CD4-positive, alpha-beta T cell treated with Interleukin-17A for 1 hour (primary cell): ENCODE data around the gene BIRC7.

Source experiments
- DNase-seq: peaks from one replicate; pipeline ENCODE4 v3.0.0-alpha.2; 2020

Gene BIRC7

GRCh38 chr20:63235399-63235983, at the start of gene BIRC7:
TSS of gene BIRC7 (plus strand) at chr20:63235905. CDS start at chr20:63236097, 192 bp downstream.
- no peak for DNase-seq

- DNase-seq: no peak
Observed at GRCh38 chr20:63186084-63186483, 49.6 kb upstream of the BIRC7 start.

- DNase-seq: no peak
Observed at GRCh38 chr20:63186528-63187316, 49.0 kb upstream of the BIRC7 start.

GRCh38 chr20:63187338-63188158, 48.2 kb upstream of the BIRC7 start:
- DNase-seq: no peak

GRCh38 chr20:63188159-63188442, 47.6 kb upstream of the BIRC7 start:
- DNase-seq: no peak

GRCh38 chr20:63188641-63189321, 46.9 kb upstream of the BIRC7 start:
- DNase-seq: no peak

GRCh38 chr20:63189322-63189642, 46.4 kb upstream of the BIRC7 start:
- no peak for DNase-seq

GRCh38 chr20:63189846-63190559, 45.7 kb upstream of the BIRC7 start:
- no peak for DNase-seq

GRCh38 chr20:63190828-63191227, 44.9 kb upstream of the BIRC7 start:
- DNase-seq: no peak

- no peak for DNase-seq
Observed at GRCh38 chr20:63191400-63191799, 44.3 kb upstream of the BIRC7 start.

- no peak for DNase-seq
Observed at GRCh38 chr20:63192721-63193120, 43.0 kb upstream of the BIRC7 start.

GRCh38 chr20:63194007-63194796, 41.5 kb upstream of the BIRC7 start:
- DNase-seq: no peak

GRCh38 chr20:63194797-63195173, 40.9 kb upstream of the BIRC7 start:
- DNase-seq: no peak

- no peak for DNase-seq
Observed at GRCh38 chr20:63196768-63197470, 38.8 kb upstream of the BIRC7 start.

GRCh38 chr20:63198606-63199005, 37.1 kb upstream of the BIRC7 start:
- DNase-seq: no peak

GRCh38 chr20:63202021-63202420, 33.7 kb upstream of the BIRC7 start:
- DNase-seq: no peak

GRCh38 chr20:63202811-63203526, 32.7 kb upstream of the BIRC7 start:
- DNase-seq: no peak

- DNase-seq: no peak
Observed at GRCh38 chr20:63204362-63204761, 31.3 kb upstream of the BIRC7 start.

- no peak for DNase-seq
Observed at GRCh38 chr20:63205896-63206295, 29.8 kb upstream of the BIRC7 start.

- no peak for DNase-seq
Observed at GRCh38 chr20:63206878-63207277, 28.8 kb upstream of the BIRC7 start.
